ENCODE measurements around the gene RPS13.
"Not testable (repeated sequence)": the region's sequence is repeated elsewhere in the genome, so short reads cannot be mapped to it uniquely, and the experiment has no call there.

RPS13 gene

DNA sequence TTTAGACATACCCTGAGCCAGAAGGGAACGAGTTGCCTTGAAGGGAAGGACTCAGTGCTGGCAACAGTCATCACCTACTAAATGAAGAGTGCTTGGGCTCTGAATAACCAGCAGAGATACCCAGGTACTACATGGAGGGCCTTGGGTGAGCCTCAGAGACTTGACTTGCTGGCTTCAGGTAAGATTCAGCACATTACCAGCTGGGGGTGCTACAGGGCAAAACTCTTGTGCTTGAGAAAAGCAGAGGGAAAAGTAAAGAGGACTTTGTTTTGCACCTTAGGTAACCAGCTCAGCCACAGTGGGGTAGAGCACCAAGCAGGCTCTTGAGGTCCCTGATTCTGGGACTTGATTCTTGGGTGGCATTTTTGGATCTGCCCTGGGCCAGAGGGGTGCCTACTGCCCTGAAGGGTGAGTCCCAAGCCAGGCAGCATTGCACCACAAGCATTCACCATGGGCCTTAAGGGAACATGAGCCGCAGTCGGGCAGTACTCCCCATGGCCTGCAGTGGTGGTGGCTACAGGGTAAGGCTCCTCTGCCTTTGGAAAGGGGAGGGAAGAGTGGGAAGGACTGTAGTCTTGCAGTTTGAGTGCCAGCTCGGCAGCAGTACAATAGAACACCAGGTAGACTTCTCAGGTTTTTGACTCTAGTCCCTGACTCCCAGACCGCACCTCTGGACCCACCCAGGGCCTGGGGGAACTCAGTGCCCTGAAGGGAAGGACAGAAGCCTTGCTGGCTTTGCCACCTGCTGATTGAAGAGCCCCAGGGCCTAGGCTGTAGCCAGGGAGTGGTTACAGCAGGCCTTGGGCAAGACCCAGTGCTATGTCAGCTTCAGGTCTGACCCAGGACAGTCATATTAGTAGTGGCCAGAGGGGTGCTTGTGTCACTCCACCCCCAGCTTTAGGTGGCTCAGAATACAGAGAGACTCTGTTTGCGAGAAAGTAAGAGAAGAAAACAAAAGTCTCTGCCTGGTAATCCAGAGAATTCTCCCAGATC, 40.5 kb downstream of the RPS13 start:
- no peak overlapping the region for H3K9ac ChIP-seq (ENCODE audit: low read depth in 1 of 2, low read length in 2 of 2)
- H3K4me1 ChIP-seq (ENCODE audit: control insufficient read depth in 1 of 2, insufficient read depth in 2 of 2, low read length in 2 of 2) = no peaks in the 10 kb centered on the region
- H3K27me3 ChIP-seq (ENCODE audit: control insufficient read depth in 1 of 2, insufficient read depth in 2 of 2, low read length in 2 of 2) = no peaks in the 10 kb centered on the region
- H3K36me3 ChIP-seq (ENCODE audit: control insufficient read depth in 1 of 2, insufficient read depth in 2 of 2, low read length in 2 of 2) = no peaks in the 10 kb centered on the region
- no peaks in the 10 kb centered on the region for H3K9me3 ChIP-seq (ENCODE audit: control insufficient read depth in 1 of 2, low read length in 2 of 2)
- H3K27ac ChIP-seq (ENCODE audit: low read depth, low read length) = no peak overlapping the region
- H3K4me3 ChIP-seq (ENCODE audit: low read depth in 1 of 2, low read length in 2 of 2) = no peak overlapping the region

GRCh38 chr11:17034027-17034426, 43.4 kb downstream of the RPS13 start:
- H3K27me3 ChIP-seq (ENCODE audit: control insufficient read depth in 1 of 2, insufficient read depth in 2 of 2, low read length in 2 of 2); H3K4me1 ChIP-seq (ENCODE audit: control insufficient read depth in 1 of 2, insufficient read depth in 2 of 2, low read length in 2 of 2); H3K27ac ChIP-seq (ENCODE audit: low read depth, low read length); H3K9ac ChIP-seq (ENCODE audit: low read depth in 1 of 2, low read length in 2 of 2); H3K4me3 ChIP-seq (ENCODE audit: low read depth in 1 of 2, low read length in 2 of 2); H3K36me3 ChIP-seq (ENCODE audit: control insufficient read depth in 1 of 2, insufficient read depth in 2 of 2, low read length in 2 of 2); H3K9me3 ChIP-seq (ENCODE audit: control insufficient read depth in 1 of 2, low read length in 2 of 2): not testable (repeated sequence)

- Histone ChIP-seq H3K27ac (ENCODE audit: low read depth, low read length) (no peak overlapping the region), H3K36me3 (ENCODE audit: control insufficient read depth in 1 of 2, insufficient read depth in 2 of 2, low read length in 2 of 2) (peaks cover 3 to 7% of the 10 kb centered on the region in 2 donors), H3K9me3 (ENCODE audit: control insufficient read depth in 1 of 2, low read length in 2 of 2) (no peaks in the 10 kb centered on the region), H3K27me3 (ENCODE audit: control insufficient read depth in 1 of 2, insufficient read depth in 2 of 2, low read length in 2 of 2) (no peaks in the 10 kb centered on the region), H3K9ac (ENCODE audit: low read depth in 1 of 2, low read length in 2 of 2) (no peak overlapping the region), H3K4me3 (ENCODE audit: low read depth in 1 of 2, low read length in 2 of 2) (no peak overlapping the region), H3K4me1 (ENCODE audit: control insufficient read depth in 1 of 2, insufficient read depth in 2 of 2, low read length in 2 of 2) (no peaks in the 10 kb centered on the region)
These were observed 50.9 kb downstream of the RPS13 start for GRCh38 chr11:17026487-17027082.

DNA sequence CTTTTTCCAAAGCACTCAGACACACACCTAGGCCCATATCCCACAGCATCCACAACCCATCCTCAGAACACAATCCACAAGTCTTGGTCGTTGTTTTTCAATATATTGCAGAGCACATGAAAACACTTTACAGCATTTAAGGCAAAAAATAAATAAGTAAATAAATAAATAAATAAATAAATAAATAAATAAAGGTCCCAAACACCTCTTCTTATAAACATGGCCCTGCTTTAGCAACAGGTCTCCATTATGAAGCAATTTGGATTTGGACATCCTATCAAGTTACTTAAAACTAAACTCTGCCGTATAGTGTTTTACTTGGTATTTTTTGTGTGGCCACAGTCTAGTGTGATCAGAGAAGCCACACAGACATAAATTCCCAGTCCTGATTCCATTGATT, 52.5 kb downstream of the RPS13 start:
- Histone ChIP-seq H3K4me1 (ENCODE audit: control insufficient read depth in 1 of 2, insufficient read depth in 2 of 2, low read length in 2 of 2) (no peaks in the 10 kb centered on the region), H3K9me3 (ENCODE audit: control insufficient read depth in 1 of 2, low read length in 2 of 2) (no peaks in the 10 kb centered on the region), H3K27ac (ENCODE audit: low read depth, low read length) (no peak overlapping the region), H3K9ac (ENCODE audit: low read depth in 1 of 2, low read length in 2 of 2) (no peak overlapping the region), H3K4me3 (ENCODE audit: low read depth in 1 of 2, low read length in 2 of 2) (no peak overlapping the region), H3K36me3 (ENCODE audit: control insufficient read depth in 1 of 2, insufficient read depth in 2 of 2, low read length in 2 of 2) (peaks cover 7 to 8% of the 10 kb centered on the region in 2 donors), H3K27me3 (ENCODE audit: control insufficient read depth in 1 of 2, insufficient read depth in 2 of 2, low read length in 2 of 2) (no peaks in the 10 kb centered on the region)
